Stimulated activated naive CD8-positive, alpha-beta T cell treated with anti-CD3 and anti-CD28 coated beads, Interleukin-15, Interleukin-2, amounts not matched to agents 100 ng/mL and 50 ng/mL, for 24 hours (primary cell): ENCODE results near the gene TBX6.

Experiments
- H3K27ac Mint-ChIP-seq: one replicate; pipeline ENCODE4 v1.8.0; 2021; ENCODE audit warnings: mild to moderate bottlenecking, mixed read lengths
- H3K27me3 Mint-ChIP-seq: one replicate; pipeline ENCODE4 v1.8.0; 2021; ENCODE audit warnings: mixed read lengths
- H3K36me3 Mint-ChIP-seq: one replicate; pipeline ENCODE4 v1.8.0; 2021; ENCODE audit warnings: low read depth, mixed read lengths
- H3K4me1 Mint-ChIP-seq: one replicate; pipeline ENCODE4 v1.8.0; 2021; ENCODE audit warnings: low read depth, mixed read lengths
- H3K4me3 Mint-ChIP-seq: one replicate; pipeline ENCODE4 v1.8.0; 2021; ENCODE audit warnings: mild to moderate bottlenecking, mixed read lengths
- H3K9me3 Mint-ChIP-seq: one replicate; pipeline ENCODE4 v1.8.0; 2021; ENCODE audit warnings: mixed read lengths

The TBX6 gene

GRCh38 chr16:30066761-30067583 lies 24.8 kb downstream of the TBX6 start:
- Mint-ChIP-seq H3K9me3 (no peaks in the 10 kb centered on the region), H3K36me3 (peaks cover 70% of the 10 kb centered on the region), H3K4me1 (peaks cover 47% of the 10 kb centered on the region), H3K27me3 (no peaks in the 10 kb centered on the region), H3K4me3 (peak overlapping the region; percentile 99), H3K27ac (peak overlapping the region; percentile 97)

- Mint-ChIP-seq H3K27ac (peak overlapping the region; percentile 97), H3K4me1 (peaks cover 47% of the 10 kb centered on the region), H3K9me3 (no peaks in the 10 kb centered on the region), H3K36me3 (peaks cover 62% of the 10 kb centered on the region), H3K4me3 (peak overlapping the region; percentile 99), H3K27me3 (no peaks in the 10 kb centered on the region)
Observed at GRCh38 chr16:30065943-30066760, 25.6 kb downstream of the TBX6 start.

GRCh38 chr16:30065102-30065942 lies 26.4 kb downstream of the TBX6 start, which contains the start of gene ALDOA:
ALDOA (plus strand) TSS chr16:30065760; CDS start chr16:30066898, 1,138 bp downstream.
- no peaks in the 10 kb centered on the region for H3K9me3 Mint-ChIP-seq
- H3K4me3 Mint-ChIP-seq, result peak within 1 kb of the TSS; percentile 99
- H3K27me3 Mint-ChIP-seq, result no peaks in the 10 kb centered on the region
- peak within 1 kb of the TSS; percentile 100 for H3K27ac Mint-ChIP-seq
- H3K4me1 Mint-ChIP-seq, result peaks cover 45% of the 10 kb centered on the region
- H3K36me3 Mint-ChIP-seq, result peaks cover 54% of the 10 kb centered on the region

GRCh38 chr16:30064729-30065101 lies 27.0 kb downstream of the TBX6 start:
- Mint-ChIP-seq H3K9me3 (no peaks in the 10 kb centered on the region), H3K4me3 (peak overlapping the region; percentile 99), H3K4me1 (peaks cover 42% of the 10 kb centered on the region), H3K36me3 (peaks cover 48% of the 10 kb centered on the region), H3K27ac (peak overlapping the region; percentile 100), H3K27me3 (no peaks in the 10 kb centered on the region)

GRCh38 chr16:30063893-30064728 lies 27.6 kb downstream of the TBX6 start:
- Mint-ChIP-seq H3K36me3 (peaks cover 42% of the 10 kb centered on the region), H3K9me3 (no peaks in the 10 kb centered on the region), H3K4me1 (peaks cover 36% of the 10 kb centered on the region), H3K27me3 (no peaks in the 10 kb centered on the region), H3K27ac (peak overlapping the region; percentile 100), H3K4me3 (peak overlapping the region; percentile 99)

GRCh38 chr16:30063278-30063892 lies 28.3 kb downstream of the TBX6 start:
- Mint-ChIP-seq H3K4me3 (peak overlapping the region; percentile 99), H3K4me1 (peaks cover 30% of the 10 kb centered on the region), H3K9me3 (no peaks in the 10 kb centered on the region), H3K27ac (peak overlapping the region; percentile 100), H3K36me3 (peaks cover 35% of the 10 kb centered on the region), H3K27me3 (no peaks in the 10 kb centered on the region)

- peaks cover 14% of the 10 kb centered on the region for H3K36me3 Mint-ChIP-seq
- no peaks in the 10 kb centered on the region for H3K9me3 Mint-ChIP-seq
- H3K27ac Mint-ChIP-seq, result no peak overlapping the region
- H3K4me3 Mint-ChIP-seq, result no peak overlapping the region
- peaks cover 12% of the 10 kb centered on the region for H3K4me1 Mint-ChIP-seq
- no peaks in the 10 kb centered on the region for H3K27me3 Mint-ChIP-seq
Observed at GRCh38 chr16:30060836-30061554, 30.7 kb downstream of the TBX6 start.

GRCh38 chr16:30060346-30060745 lies 31.4 kb downstream of the TBX6 start:
- Mint-ChIP-seq H3K27me3 (no peaks in the 10 kb centered on the region), H3K36me3 (peaks cover 10% of the 10 kb centered on the region), H3K4me3 (no peak overlapping the region), H3K27ac (no peak overlapping the region), H3K4me1 (peaks cover 12% of the 10 kb centered on the region), H3K9me3 (no peaks in the 10 kb centered on the region)

GRCh38 chr16:30054959-30055553 lies 36.7 kb downstream of the TBX6 start:
- peaks cover 13% of the 10 kb centered on the region for H3K4me1 Mint-ChIP-seq
- H3K9me3 Mint-ChIP-seq, result no peaks in the 10 kb centered on the region
- H3K27me3 Mint-ChIP-seq, result no peaks in the 10 kb centered on the region
- H3K4me3 Mint-ChIP-seq, result no peak overlapping the region
- no peak overlapping the region for H3K27ac Mint-ChIP-seq
- H3K36me3 Mint-ChIP-seq, result no peaks in the 10 kb centered on the region

- Mint-ChIP-seq H3K4me1 (peaks cover 13% of the 10 kb centered on the region), H3K4me3 (peak overlapping the region; percentile 42), H3K9me3 (no peaks in the 10 kb centered on the region), H3K27me3 (no peaks in the 10 kb centered on the region), H3K27ac (no peak overlapping the region), H3K36me3 (no peaks in the 10 kb centered on the region)
Observed at GRCh38 chr16:30054451-30054850, 37.3 kb downstream of the TBX6 start.

GRCh38 chr16:30053376-30054015 lies 38.2 kb downstream of the TBX6 start:
- Mint-ChIP-seq H3K27ac (peak overlapping the region; percentile 26), H3K4me3 (peak overlapping the region; percentile 83), H3K36me3 (no peaks in the 10 kb centered on the region), H3K4me1 (peaks cover 13% of the 10 kb centered on the region), H3K27me3 (no peaks in the 10 kb centered on the region), H3K9me3 (no peaks in the 10 kb centered on the region)

- Mint-ChIP-seq H3K27ac (peak overlapping the region; percentile 77), H3K9me3 (no peaks in the 10 kb centered on the region), H3K27me3 (no peaks in the 10 kb centered on the region), H3K4me1 (peaks cover 13% of the 10 kb centered on the region), H3K36me3 (no peaks in the 10 kb centered on the region), H3K4me3 (peak overlapping the region; percentile 83)
Observed at GRCh38 chr16:30052671-30053372, 38.9 kb downstream of the TBX6 start.
